Upper lobe of left lung (tissue), 6 donors: ENCODE results near the gene PPP1R26. TPM values are rescaled to one million over a fixed set of nuclear protein-coding genes. Genes with fewer than 3 reads are reported as not detected.

Experiments used
- ATAC-seq, 2 donors: fragments of 200-7000 bp; cut with Tn5 transposase; one replicate each; pipeline ENCODE4 v1.9.1; 2022; ENCODE audit warnings: mild to moderate bottlenecking in 2 of 2, moderate library complexity in 2 of 2; ENCODE audit not compliant: low FRiP score in 2 of 2
- DNase-seq, 2 donors: peaks; one replicate each; pipeline ENCODE4 v3.0.0-alpha.2; 2019 to 2020
- H3K27ac ChIP-seq, 4 donors: fragments of 200-600 bp; sonication (generic); one replicate each; pipeline ENCODE4 v1.5.1; 2016 to 2019
- H3K27me3 ChIP-seq, 4 donors: fragments of 200-600 bp; sonication (generic); one replicate each; pipeline ENCODE4 v1.5.1; 2017 to 2019
- H3K36me3 ChIP-seq, 4 donors: fragments of 200-600 bp; sonication (generic); one replicate each; pipeline ENCODE4 v1.5.1; 2016 to 2019
- H3K4me1 ChIP-seq, 4 donors: fragments of 200-600 bp; sonication (generic); one replicate each; pipeline ENCODE4 v1.5.1; 2018 to 2019
- H3K4me3 ChIP-seq, 4 donors: fragments of 200-600 bp; sonication (generic); one replicate each; pipeline ENCODE4 v1.5.1; 2017 to 2019; ENCODE audit warnings: mild to moderate bottlenecking in 2 of 4, moderate library complexity in 1 of 4
- H3K9me3 ChIP-seq, 4 donors: fragments of 200-600 bp; sonication (generic); one replicate each; pipeline ENCODE4 v1.5.1; 2018 to 2019
- EP300 ChIP-seq, 4 donors: sonication (generic); formaldehyde crosslinking; IDR thresholded peaks; one replicate each; pipeline ENCODE4 v1.5.1; 2017; ENCODE audit warnings: antibody characterized with exemption in 4 of 4, control low read depth in 2 of 4
- POLR2A ChIP-seq, 4 donors: fragments of 450-650 bp; IDR thresholded peaks; one replicate each; pipeline ENCODE4 v1.5.1; 2016 to 2017; ENCODE audit warnings: antibody characterized with exemption in 4 of 4, mild to moderate bottlenecking in 2 of 4
- POLR2AphosphoS5 ChIP-seq, 2 donors: sonication (generic); formaldehyde crosslinking; IDR thresholded peaks; one replicate each; pipeline ENCODE4 v1.5.1; 2017; ENCODE audit warnings: antibody characterized with exemption in 2 of 2
- WGBS, 2 donors: methylation state at CpG; one replicate each; pipeline ENCODE4 v1.1.5; 2017 to 2018; 5-methylcytosine and 5-hydroxymethylcytosine counted together
- total RNA-seq, 6 donors: library from RNA; depleted of rRNA in 4 of 6; stranded (reverse); fragments of >200 nt in 4 of 6; gene quantifications; one replicate each; pipeline versions ENCODE4 v1.1.0 to v1.2.1, GENCODE V29; 2016 to 2021
- TF ChIP-seq, protein P1 (sequence below), 6 experiments: fragments of 450-650 bp in 4 of 6; fragments of 200-600 bp in 2 of 6; sonication (generic) in 2 of 6; IDR thresholded peaks; one replicate each; pipeline ENCODE4 v1.5.1; 2016 to 2019; ENCODE audit warnings: antibody characterized with exemption in 6 of 6
- donor health status: DM: no; HTN: no; CAD: no; lungs with moderate emphysema.
- donor health status: DM: no; HTN: yes; CAD: no; lungs with severe emphysema.

PPP1R26 gene
- total RNA-seq, 6 donors from 2014 or later: 25.6 to 48.6 (median 33.8) TPM

DNA sequence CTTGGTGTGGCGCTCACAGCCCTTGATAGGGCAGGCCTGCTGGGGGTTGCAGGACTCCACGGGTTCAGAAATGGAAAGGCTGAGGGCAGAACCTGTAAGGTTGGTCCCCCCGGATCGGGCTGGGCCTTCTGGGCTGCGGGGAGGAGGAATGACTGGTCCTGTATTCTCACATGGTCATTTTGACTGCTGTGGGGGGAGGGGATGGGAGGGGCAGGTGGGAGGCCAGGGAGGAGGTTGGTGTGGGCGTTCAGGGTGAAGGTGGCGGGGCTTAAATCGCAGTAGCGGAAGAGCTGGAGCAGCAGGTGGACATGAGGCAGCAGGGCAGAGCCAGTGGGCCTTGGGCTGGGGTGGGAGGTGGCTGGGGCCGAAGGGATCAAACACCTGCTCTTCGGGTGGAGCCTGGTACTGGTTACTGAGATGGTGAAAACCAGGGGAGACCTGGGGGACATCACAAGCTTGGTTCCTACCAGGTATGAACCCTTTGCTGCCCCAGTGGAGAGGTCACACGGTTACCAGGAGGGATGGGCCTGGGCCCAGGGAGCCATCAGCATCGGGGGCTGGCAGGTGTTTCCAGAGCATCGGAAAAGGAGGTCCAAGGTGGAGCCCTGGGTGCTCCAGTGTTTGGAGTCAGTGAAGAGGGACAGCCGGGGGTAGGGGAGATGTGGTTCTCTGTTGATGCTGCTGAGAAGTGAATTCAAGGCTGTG lies 22.7 kb downstream of the PPP1R26 start:
- TF ChIP-seq EP300 (IDR thresholded peaks at IDR 0.05): no peak
- TF ChIP-seq, protein P1, sequence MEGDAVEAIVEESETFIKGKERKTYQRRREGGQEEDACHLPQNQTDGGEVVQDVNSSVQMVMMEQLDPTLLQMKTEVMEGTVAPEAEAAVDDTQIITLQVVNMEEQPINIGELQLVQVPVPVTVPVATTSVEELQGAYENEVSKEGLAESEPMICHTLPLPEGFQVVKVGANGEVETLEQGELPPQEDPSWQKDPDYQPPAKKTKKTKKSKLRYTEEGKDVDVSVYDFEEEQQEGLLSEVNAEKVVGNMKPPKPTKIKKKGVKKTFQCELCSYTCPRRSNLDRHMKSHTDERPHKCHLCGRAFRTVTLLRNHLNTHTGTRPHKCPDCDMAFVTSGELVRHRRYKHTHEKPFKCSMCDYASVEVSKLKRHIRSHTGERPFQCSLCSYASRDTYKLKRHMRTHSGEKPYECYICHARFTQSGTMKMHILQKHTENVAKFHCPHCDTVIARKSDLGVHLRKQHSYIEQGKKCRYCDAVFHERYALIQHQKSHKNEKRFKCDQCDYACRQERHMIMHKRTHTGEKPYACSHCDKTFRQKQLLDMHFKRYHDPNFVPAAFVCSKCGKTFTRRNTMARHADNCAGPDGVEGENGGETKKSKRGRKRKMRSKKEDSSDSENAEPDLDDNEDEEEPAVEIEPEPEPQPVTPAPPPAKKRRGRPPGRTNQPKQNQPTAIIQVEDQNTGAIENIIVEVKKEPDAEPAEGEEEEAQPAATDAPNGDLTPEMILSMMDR (IDR thresholded peaks at IDR 0.05): no peak
- no peak for TF ChIP-seq POLR2AphosphoS5 (IDR thresholded peaks at IDR 0.05)
- no peak for TF ChIP-seq POLR2A (IDR thresholded peaks at IDR 0.05)
- H3K27ac ChIP-seq: no peak overlapping the region
- H3K27me3 ChIP-seq: no peaks in the 10 kb centered on the region
- peak overlapping the region in 2 of 4 donors; percentile 81 to 99 for H3K4me3 ChIP-seq
- ATAC-seq (no peak), DNase-seq (peak in 1 of 2 donors; percentile 45)
- WGBS, 2 donors: 93 to 96% methylated on average over 13 to 15 of the region's 15 CpGs
- H3K9me3 ChIP-seq: no peaks in the 10 kb centered on the region
- peaks cover 0 to 37% (median 26%) of the 10 kb centered on the region in 4 donors for H3K36me3 ChIP-seq
- peaks cover 22 to 42% (median 27%) of the 10 kb centered on the region in 4 donors for H3K4me1 ChIP-seq

DNA sequence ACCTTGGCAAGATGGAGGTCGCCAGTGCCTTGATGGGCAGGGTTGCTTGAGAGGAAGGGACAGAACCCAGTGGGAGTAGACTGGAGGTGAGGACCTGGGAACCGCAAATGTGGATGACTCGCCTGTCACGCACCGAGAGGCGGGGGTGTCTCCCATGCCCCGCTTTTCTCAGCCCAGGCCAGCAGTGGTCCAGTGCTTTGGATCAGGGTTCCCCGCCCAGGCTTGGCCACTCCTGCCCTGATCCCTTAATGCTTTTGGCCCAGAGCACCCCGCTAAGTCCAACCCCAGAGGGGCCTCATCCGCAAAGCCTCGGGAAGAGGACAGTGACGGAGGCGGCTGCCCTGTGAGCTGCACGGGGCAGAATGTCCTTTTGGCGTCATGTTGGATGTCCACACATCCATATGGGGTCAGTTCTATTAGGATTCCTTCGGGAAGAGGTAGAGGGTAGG lies 23.3 kb downstream of the PPP1R26 start:
- WGBS, 2 donors: 89 to 90% methylated on average over 13 to 15 of the region's 16 CpGs
- TF ChIP-seq POLR2AphosphoS5 (IDR thresholded peaks at IDR 0.05): no peak
- TF ChIP-seq, protein P1 (IDR thresholded peaks at IDR 0.05): no peak
- TF ChIP-seq POLR2A (IDR thresholded peaks at IDR 0.05): no peak
- no peak for TF ChIP-seq EP300 (IDR thresholded peaks at IDR 0.05)
- Histone ChIP-seq H3K4me1 (peaks cover 22 to 42% (median 27%) of the 10 kb centered on the region in 4 donors), H3K36me3 (peaks cover 0 to 37% (median 26%) of the 10 kb centered on the region in 4 donors), H3K27ac (no peak overlapping the region), H3K4me3 (no peak overlapping the region), H3K9me3 (no peaks in the 10 kb centered on the region), H3K27me3 (no peaks in the 10 kb centered on the region)
- ATAC-seq: no peak
- DNase-seq: peak in 1 of 2 donors; percentile 50

DNA sequence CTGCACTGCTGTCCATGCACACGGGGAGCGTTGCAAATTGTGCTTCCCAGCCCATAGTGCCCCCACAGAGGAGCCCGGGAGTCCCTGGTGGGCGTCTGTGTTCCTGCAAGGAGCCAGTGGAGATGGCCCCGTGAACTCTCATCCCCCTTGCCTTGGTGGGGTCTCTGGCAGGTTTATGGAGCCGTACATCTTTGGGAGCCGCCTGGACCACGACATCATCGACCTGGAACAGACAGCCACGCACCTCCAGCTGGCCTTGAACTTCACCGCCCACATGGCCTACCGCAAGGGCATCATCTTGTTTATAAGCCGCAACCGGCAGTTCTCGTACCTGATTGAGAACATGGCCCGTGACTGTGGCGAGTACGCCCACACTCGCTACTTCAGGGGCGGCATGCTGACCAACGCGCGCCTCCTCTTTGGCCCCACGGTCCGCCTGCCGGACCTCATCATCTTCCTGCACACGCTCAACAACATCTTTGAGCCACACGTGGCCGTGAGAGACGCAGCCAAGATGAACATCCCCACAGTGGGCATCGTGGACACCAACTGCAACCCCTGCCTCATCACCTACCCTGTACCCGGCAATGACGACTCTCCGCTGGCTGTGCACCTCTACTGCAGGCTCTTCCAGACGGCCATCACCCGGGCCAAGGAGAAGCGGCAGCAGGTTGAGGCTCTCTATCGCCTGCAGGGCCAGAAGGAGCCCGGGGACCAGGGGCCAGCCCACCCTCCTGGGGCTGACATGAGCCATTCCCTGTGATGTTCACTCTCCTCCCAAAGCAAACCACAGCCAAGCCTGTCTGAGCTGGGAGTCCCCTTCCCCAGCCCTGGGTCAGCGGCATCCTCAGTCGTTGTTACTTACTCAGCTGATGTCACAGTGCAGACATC lies 24.0 kb downstream of the PPP1R26 start:
- Histone ChIP-seq H3K4me3 (no peak overlapping the region), H3K27me3 (no peaks in the 10 kb centered on the region), H3K27ac (no peak overlapping the region), H3K4me1 (peaks cover 22 to 42% (median 27%) of the 10 kb centered on the region in 4 donors), H3K36me3 (peaks cover 0 to 37% (median 26%) of the 10 kb centered on the region in 4 donors), H3K9me3 (no peaks in the 10 kb centered on the region)
- DNase-seq: peak in 1 of 2 donors; percentile 69
- no peak for ATAC-seq
- TF ChIP-seq, protein P1 (IDR thresholded peaks at IDR 0.05): no peak
- TF ChIP-seq POLR2AphosphoS5 (IDR thresholded peaks at IDR 0.05) (no peak), EP300 (IDR thresholded peaks at IDR 0.05) (no peak), POLR2A (IDR thresholded peaks at IDR 0.05) (no peak)
- WGBS, 2 donors: 93 to 95% methylated on average over 37 to 41 of the region's 41 CpGs

DNA sequence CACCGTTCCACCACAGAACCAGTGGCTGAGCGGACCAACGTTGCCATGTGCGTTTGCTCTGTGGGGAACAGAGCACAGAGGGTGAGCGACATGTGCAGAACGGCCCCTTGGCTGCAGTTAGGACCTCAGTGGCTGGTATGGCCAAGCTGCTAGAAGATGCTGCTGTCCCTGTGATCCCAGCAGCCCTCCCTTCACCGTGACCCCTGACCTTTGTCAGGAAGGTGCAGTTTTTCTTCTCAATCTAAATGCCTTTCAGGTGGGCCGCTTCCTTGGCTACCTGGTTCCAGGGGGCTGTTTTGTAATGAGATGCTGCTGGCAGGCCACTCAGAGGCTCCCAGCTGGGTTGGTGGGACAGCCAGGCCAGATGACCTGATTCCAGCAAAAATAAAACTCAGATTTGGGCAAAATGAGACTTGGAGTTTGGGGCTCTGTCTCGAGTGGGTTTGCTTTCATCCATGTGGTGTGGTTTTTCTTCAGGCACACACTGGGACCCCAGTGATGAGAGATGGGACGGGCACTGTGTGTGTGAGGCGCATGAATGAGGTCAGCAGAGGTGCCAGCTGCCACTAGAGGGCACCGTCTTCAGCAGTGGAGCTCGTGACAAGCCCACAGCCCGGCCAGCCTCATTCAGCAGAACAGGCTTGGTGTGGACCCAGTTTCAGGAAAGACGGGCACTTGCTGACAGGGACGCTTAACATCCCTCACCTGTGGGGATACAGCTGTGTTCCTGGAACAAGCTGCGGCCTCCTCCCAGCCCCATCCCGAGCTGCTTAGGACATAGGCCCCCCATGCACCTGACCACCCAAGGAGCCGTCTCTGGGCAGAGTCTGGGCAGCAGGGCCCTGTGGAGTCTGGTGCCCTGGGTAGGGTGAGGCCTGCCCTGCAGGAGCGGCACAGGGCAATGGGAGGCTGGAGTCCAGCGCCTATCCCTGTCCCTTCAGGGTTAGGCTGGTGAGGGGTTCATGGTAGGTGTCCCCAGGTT lies 25.0 kb downstream of the PPP1R26 start:
- no peak overlapping the region for H3K27ac ChIP-seq
- DNase-seq (peak; percentile 40 to 48), ATAC-seq (no peak)
- H3K36me3 ChIP-seq: peaks cover 0 to 37% (median 26%) of the 10 kb centered on the region in 4 donors
- TF ChIP-seq, protein P1 (IDR thresholded peaks at IDR 0.05): peak; percentile 34 to 69 (median 53)
- TF ChIP-seq POLR2AphosphoS5 (IDR thresholded peaks at IDR 0.05): no peak
- TF ChIP-seq EP300 (IDR thresholded peaks at IDR 0.05): no peak
- peaks cover 16 to 35% (median 21%) of the 10 kb centered on the region in 4 donors for H3K4me1 ChIP-seq
- H3K9me3 ChIP-seq: no peaks in the 10 kb centered on the region
- no peak overlapping the region for H3K4me3 ChIP-seq
- 59 to 84% methylated on average over 11 to 16 of the region's 21 CpGs for WGBS, 2 donors
- H3K27me3 ChIP-seq: no peaks in the 10 kb centered on the region
